HG03025 (cell line): ENCODE results near the gene SH2D3C.
"Not testable (repeated sequence)": the region's sequence is repeated elsewhere in the genome, so short reads cannot be mapped to it uniquely, and the experiment has no call there.

ENCODE experiments used
- ATAC-seq: cut with Tn5 transposase; IDR thresholded peaks from one replicate; pipeline ENCODE4 v1.9.1; 2021; ENCODE audit warnings: mild to moderate bottlenecking, moderate library complexity; ENCODE audit not compliant: unreplicated experiment, low FRiP score

Gene SH2D3C

GRCh38 chr9:127769929-127770582, 8.4 kb downstream of the SH2D3C start:
- ATAC-seq: no peak

DNA sequence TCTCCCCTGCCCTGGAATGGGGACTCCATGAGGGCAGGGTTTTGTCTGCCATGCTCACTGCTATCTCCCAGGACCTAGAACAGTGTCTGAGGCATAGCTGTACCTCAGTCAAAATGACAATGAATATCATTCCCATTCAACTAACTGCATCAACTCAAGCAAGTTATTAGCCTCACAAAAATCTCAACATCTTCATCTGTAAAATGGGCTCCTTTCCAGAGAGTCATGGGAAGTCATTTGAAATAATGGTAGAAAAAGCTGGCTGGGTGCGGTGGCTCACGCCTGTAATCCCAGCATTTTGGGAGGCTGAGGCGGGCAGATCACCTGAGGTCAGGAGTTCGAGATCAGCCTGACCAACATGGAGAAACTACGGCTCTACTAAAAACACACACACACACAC, 9.4 kb downstream of the SH2D3C start:
- no peak for ATAC-seq

DNA sequence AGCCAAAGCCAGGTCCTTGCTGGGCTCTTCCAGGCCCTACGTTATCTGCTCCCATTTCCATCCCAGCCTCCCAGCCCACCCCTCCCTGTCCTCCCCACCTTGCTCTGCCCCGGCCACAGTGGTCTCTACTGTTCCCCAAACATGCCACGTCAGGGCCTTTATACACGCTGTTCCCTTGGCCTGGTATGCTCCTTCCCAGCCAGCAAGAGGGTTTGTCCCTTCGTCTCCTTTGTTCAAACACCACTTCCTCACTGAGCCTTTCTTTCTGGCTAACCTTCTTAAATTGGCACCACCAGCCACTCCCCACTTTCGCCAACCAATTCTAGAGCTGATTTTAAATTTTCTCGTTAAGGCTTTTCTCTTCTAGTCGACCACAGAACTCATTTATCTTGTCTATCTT, 9.8 kb downstream of the SH2D3C start:
- ATAC-seq: no peak

GRCh38 chr9:127767909-127768331, 10.5 kb downstream of the SH2D3C start:
- no peak for ATAC-seq

GRCh38 chr9:127767410-127767809, 11.1 kb downstream of the SH2D3C start:
- no peak for ATAC-seq

- ATAC-seq: no peak
Observed at GRCh38 chr9:127765418-127765817, 13.0 kb downstream of the SH2D3C start.

- ATAC-seq: no peak
Observed at GRCh38 chr9:127763918-127764384, 14.5 kb downstream of the SH2D3C start.

DNA sequence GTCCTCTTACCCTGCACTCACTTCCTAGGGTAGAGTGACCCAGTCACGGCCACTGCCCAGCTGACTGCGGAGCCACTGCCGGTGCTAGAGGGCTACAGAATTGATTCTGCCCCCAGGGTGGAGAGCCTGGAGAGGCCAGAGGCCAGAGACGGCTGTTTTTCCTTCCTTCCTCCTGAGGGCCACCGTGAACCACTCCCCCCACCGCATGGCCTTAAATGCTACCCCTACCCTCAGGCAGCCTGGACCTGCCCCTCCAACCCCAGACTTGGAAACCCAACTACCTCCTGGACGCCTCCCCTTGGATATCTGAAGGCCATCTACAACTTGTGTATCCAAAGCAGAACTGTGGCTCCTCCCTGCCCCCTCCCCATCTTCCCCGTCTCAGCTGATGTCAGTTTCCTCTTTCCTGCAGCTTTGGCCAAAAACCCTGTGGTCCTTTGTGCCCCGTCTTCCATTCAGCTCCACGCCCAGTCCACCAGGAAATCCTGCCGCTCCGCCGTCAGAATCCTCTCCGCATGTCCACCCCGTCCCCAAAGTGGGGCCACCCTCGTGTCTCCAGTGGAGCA, 16.3 kb downstream of the SH2D3C start:
- no peak for ATAC-seq

DNA sequence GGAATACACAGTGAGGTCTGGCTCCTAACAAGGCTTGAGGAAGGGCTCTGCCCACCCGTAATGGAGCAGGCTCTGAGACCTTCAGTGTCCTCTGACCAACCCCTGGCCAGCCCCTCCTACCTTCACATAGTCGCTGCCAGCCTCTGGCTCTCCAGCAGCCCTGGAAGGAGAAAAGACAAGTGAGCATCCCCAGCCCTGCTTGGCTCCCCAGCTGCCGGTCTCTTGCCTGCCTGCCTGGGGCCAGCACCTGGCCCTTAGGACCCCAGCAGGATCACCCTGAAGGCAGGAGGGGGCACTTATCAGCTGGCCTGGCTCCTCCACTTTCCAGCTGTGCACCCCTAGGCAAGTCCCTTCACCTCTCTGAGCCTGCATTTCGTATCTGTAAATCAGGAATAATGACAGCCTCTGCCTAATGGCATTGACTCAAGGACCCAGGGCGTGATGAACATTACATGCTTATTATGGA, 16.9 kb downstream of the SH2D3C start:
- no peak for ATAC-seq

GRCh38 chr9:127761061-127761460, 17.4 kb downstream of the SH2D3C start:
- no peak for ATAC-seq

DNA sequence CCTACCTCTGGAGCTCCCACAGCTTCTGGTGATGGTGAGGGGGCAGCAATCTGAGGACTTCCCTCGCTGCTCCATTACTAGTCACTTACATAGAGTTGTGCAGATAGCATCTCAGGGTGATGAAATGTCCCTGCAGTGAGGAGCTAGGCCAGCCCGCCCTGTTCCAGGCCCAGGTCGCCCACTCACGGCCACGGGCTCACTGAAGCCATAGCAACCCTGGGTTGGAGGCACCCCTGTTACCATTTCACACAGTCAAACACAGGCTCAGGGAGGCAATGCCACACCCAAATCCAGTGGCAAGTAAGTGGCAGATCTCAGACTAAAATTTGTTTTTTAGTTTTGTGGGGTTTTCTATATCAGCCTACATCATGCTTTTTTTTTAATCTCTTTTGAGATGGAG, 19.6 kb downstream of the SH2D3C start:
- ATAC-seq: no peak

DNA sequence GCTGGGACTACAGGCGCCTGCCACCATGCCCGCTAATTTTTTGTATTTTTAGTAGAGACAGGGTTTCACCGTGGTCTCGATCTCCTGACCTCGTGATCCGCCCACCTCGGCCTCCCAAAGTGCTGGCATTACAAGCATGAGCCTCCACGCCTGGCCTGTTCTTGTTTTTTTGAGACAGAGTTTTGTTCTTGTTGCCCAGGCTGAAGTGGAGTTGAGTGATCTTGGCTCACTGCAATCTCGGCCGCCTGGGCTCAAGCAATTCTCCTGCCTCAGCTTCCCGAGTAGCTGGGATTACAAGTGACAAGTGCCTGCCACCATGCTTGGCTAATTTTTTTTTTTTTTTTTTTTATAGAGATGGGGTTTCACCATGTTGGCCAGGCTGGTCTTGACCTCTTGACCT, 21.7 kb downstream of the SH2D3C start:
- ATAC-seq: not testable (repeated sequence)

GRCh38 chr9:127756233-127756632, 22.2 kb downstream of the SH2D3C start:
- no peak for ATAC-seq

GRCh38 chr9:127755061-127756060, 23.1 kb downstream of the SH2D3C start:
- no peak for ATAC-seq

DNA sequence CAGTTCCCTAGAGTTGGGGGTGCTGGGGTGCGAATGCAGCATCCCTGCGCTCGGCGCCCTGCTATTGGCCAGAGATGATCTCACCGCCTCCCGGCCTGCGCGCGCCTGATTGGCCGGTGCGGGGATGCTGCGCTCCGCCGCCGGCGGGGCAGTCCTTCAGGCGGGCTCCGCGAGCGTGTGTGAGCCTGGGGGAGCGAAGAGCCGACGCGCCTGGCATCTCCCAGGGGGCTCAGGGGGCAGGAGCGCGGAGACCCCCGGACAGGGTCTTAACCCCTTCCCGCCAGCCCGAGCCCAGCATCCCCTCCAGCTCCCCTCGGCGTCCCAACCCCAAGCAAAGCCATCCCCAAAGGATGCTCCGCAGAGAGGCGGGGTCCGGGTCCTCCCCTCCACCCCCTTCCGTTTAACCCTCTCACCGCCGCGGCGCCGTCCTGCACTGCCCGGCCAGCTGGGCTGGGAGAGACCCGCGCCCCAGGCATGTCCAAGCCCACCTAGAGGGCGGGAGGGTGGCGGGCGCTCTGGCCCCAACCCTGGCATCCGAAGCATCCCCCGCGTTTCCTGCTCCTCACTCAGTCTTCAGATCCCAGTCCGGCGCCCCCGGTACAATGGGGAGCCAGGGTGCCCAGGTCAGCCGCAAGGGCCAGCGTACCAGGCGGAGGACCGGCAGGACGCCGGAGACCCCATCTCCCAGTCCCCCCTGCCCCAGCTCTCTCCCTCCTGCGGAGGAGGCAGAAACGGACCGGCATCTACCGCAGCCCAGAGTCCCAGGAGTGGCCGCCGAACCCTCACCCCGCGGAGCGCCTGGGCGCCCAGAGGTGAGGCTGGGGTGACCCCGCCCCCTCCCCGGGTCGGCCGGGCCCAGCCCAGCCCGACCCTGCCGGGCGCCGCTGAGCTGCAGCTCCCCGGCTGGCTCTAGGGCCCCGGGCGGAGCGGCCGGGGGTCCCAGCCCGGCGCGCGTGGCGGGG, 24.1 kb downstream of the SH2D3C start:
- no peak for ATAC-seq

DNA sequence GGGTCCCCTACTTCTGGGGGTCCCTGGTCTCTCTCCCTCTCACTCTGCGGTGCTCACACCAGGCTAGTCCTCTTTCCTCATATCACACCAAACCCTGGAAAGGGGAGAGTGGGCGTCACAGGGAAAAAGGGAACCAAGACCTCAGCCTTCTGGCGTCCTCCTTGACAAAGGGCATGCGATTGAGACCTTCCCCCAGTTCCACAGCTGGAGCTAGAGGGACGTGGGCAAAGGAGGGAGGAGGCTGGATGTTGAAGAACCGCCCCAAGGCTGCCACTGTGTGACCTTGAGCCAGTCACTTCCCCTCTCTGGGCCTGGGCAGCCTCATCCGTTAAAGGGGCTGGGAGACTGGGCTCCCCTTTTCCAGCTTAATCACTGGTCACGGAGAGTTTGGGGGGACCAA, 24.8 kb downstream of the SH2D3C start:
- no peak for ATAC-seq

DNA sequence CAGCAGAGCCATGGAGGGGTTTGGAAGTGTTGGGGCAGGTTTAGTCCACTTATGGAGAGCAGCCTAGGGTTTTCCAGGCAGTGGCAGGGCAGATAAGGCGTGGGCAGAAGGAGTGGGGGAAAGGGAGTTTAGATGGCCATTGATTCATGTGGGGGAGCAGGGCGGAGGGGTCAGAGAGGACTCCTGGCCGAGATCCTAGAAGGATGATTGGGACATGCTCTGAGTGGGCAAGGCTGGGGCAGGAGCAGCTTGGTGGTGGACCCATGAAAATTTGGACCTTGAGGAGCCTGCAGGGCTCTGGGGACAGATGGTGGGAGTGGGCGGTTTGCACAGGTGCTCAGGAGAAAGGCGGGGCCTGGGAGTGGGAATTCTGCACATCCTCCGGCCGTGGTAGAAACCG, 25.3 kb downstream of the SH2D3C start:
- no peak for ATAC-seq

GRCh38 chr9:127751269-127752054, 27.0 kb downstream of the SH2D3C start:
- ATAC-seq: no peak

GRCh38 chr9:127749090-127749787, 29.2 kb downstream of the SH2D3C start:
- ATAC-seq: no peak
